Measurements from ENCODE around the gene PPP1R12C. TPM values are rescaled to one million over a fixed set of nuclear protein-coding genes. Genes with fewer than 3 reads are reported as not detected.
"Not testable (repeated sequence)": the region's sequence is repeated elsewhere in the genome, so short reads cannot be mapped to it uniquely, and the experiment has no call there.

Gene PPP1R12C
- total and polyA plus RNA-seq, 7 donors = 53.6 to 222 (median 139) TPM

- DNase-seq = no peak
- peaks cover 0 to 16% (median 6%) of the 10 kb centered on the region in 4 donors for H3K4me1 ChIP-seq
- WGBS, 2 donors = 46 to 52% methylated on average over 39 of the region's 39 CpGs
- intact Hi-C loops (cut with DNase I) = no loop called here
- TF ChIP-seq, protein P1, sequence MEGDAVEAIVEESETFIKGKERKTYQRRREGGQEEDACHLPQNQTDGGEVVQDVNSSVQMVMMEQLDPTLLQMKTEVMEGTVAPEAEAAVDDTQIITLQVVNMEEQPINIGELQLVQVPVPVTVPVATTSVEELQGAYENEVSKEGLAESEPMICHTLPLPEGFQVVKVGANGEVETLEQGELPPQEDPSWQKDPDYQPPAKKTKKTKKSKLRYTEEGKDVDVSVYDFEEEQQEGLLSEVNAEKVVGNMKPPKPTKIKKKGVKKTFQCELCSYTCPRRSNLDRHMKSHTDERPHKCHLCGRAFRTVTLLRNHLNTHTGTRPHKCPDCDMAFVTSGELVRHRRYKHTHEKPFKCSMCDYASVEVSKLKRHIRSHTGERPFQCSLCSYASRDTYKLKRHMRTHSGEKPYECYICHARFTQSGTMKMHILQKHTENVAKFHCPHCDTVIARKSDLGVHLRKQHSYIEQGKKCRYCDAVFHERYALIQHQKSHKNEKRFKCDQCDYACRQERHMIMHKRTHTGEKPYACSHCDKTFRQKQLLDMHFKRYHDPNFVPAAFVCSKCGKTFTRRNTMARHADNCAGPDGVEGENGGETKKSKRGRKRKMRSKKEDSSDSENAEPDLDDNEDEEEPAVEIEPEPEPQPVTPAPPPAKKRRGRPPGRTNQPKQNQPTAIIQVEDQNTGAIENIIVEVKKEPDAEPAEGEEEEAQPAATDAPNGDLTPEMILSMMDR (IDR thresholded peaks at IDR 0.05) = no peak
- no peak for TF ChIP-seq EP300 (IDR thresholded peaks at IDR 0.05)
- no peak for TF ChIP-seq POLR2AphosphoS5 (IDR thresholded peaks at IDR 0.05)
- TF ChIP-seq POLR2A (IDR thresholded peaks at IDR 0.05) = no peak
- H3K27ac ChIP-seq = no peak within 1 kb of the TSS
- H3K4me3 ChIP-seq = no peak within 1 kb of the TSS
- peaks cover 34 to 96% (median 85%) of the 10 kb centered on the region in 3 donors for H3K27me3 ChIP-seq
- no peaks in the 10 kb centered on the region for H3K9me3 ChIP-seq
- no peaks in the 10 kb centered on the region for H3K36me3 ChIP-seq
Observed at GRCh38 chr19:55157064-55157908, 39.8 kb upstream of the PPP1R12C start, which contains the start of gene TNNI3. Gene TNNI3 (minus strand): TSS chr19:55157732. CDS start chr19:55157589, 143 bp downstream.

DNA sequence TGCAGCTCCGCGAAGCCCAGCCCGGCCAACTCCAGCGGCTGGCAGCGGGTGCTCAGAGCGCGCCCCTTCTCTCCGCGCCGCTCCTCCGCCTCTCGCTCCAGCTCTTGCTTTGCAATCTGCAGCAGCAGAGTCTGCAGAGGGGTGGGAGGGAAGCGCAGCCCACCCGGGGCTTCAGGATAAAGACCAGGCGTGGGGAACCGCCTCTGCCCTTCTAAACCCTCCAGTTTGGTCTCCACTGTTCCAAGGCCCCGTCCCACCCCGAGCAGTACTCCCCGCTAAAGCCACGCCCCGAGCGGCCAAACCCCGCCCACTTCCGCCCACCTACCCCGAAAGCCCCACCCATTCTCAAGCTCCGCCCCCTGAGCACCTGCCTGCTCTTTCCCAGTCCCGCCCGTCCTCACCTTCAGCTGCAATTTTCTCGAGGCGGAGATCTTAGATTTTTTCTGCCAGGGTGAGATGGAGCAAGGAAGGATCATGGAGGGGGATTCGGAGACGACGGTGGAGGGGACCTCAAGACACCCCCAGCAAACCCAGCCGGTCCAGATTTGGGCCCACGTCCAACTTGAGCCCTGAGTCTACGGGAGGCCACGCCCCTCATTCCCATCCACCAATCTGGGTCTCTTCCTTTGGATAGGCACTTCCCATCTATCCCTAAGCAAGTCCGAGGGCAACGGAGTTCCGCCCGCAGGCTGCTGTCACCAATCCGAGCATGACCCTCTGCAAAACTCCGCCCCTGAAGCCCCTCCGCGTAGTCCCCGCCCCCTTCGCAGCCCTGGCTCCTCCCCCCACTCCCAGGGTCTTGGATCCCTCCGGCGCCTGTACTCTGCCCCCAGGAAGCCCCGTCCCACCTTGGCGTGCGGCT is 39.0 kb upstream of the PPP1R12C start:
- peaks cover 0 to 16% (median 6%) of the 10 kb centered on the region in 4 donors for H3K4me1 ChIP-seq
- 6 to 10% methylated on average over 52 of the region's 52 CpGs for WGBS, 2 donors
- no peaks in the 10 kb centered on the region for H3K36me3 ChIP-seq
- H3K27ac ChIP-seq = no peak overlapping the region
- no peaks in the 10 kb centered on the region for H3K9me3 ChIP-seq
- no peak for TF ChIP-seq POLR2AphosphoS5 (IDR thresholded peaks at IDR 0.05)
- no peak for TF ChIP-seq POLR2A (IDR thresholded peaks at IDR 0.05)
- TF ChIP-seq, protein P1 (IDR thresholded peaks at IDR 0.05) = no peak
- TF ChIP-seq EP300 (IDR thresholded peaks at IDR 0.05) = no peak
- intact Hi-C loops (cut with DNase I) = no loop called here
- DNase-seq = no peak
- peaks cover 25 to 90% (median 77%) of the 10 kb centered on the region in 3 donors for H3K27me3 ChIP-seq
- H3K4me3 ChIP-seq = no peak overlapping the region

- intact Hi-C loops (cut with DNase I); DNase-seq; H3K9me3 ChIP-seq; H3K27ac ChIP-seq; H3K4me3 ChIP-seq; H3K36me3 ChIP-seq: not testable (repeated sequence)
- peaks cover 19 to 90% (median 70%) of the 10 kb centered on the region in 3 donors for H3K27me3 ChIP-seq
- peaks cover 0 to 13% (median 6%) of the 10 kb centered on the region in 4 donors for H3K4me1 ChIP-seq
- WGBS, 2 donors = 3 to 6% methylated on average over 5 of the region's 5 CpGs
Observed at GRCh38 chr19:55155784-55156183, 38.3 kb upstream of the PPP1R12C start.

- 83 to 85% methylated on average over 12 of the region's 12 CpGs for WGBS, 2 donors
- Histone ChIP-seq H3K4me3 (no peak overlapping the region), H3K9me3 (no peaks in the 10 kb centered on the region), H3K4me1 (peaks cover 0 to 11% (median 5%) of the 10 kb centered on the region in 4 donors), H3K36me3 (no peaks in the 10 kb centered on the region), H3K27me3 (peaks cover 14 to 90% (median 70%) of the 10 kb centered on the region in 3 donors), H3K27ac (no peak overlapping the region)
- no peak for TF ChIP-seq POLR2AphosphoS5 (IDR thresholded peaks at IDR 0.05)
- no peak for TF ChIP-seq POLR2A (IDR thresholded peaks at IDR 0.05)
- DNase-seq = no peak
- intact Hi-C loops (cut with DNase I) = no loop called here
Observed at GRCh38 chr19:55153652-55154264, 36.3 kb upstream of the PPP1R12C start.

- peaks cover 0 to 11% (median 5%) of the 10 kb centered on the region in 4 donors for H3K4me1 ChIP-seq
- intact Hi-C loops (cut with DNase I) = no loop called here
- no peak for DNase-seq
- TF ChIP-seq POLR2AphosphoS5 (IDR thresholded peaks at IDR 0.05) (no peak), POLR2A (IDR thresholded peaks at IDR 0.05) (no peak), EP300 (IDR thresholded peaks at IDR 0.05) (no peak)
- TF ChIP-seq, protein P1 (IDR thresholded peaks at IDR 0.05) = no peak
- H3K36me3 ChIP-seq = no peaks in the 10 kb centered on the region
- peaks cover 10 to 90% (median 70%) of the 10 kb centered on the region in 3 donors for H3K27me3 ChIP-seq
- H3K4me3 ChIP-seq = no peak overlapping the region
- H3K9me3 ChIP-seq = no peaks in the 10 kb centered on the region
- H3K27ac ChIP-seq = no peak overlapping the region
Observed at GRCh38 chr19:55152017-55152416, 34.6 kb upstream of the PPP1R12C start.
